Embryonic facial prominence (tissue), 1 donor: Measurements from ENCODE around the gene CACNA1E.
"Not testable (repeated sequence)": the region's sequence is repeated elsewhere in the genome, so short reads cannot be mapped to it uniquely, and the experiment has no call there.

Source experiments
- DNase-seq: peaks from one replicate; pipeline ENCODE4 v3.0.0-alpha.2; 2016; ENCODE audit errors: extremely low spot score

CACNA1E gene

DNA sequence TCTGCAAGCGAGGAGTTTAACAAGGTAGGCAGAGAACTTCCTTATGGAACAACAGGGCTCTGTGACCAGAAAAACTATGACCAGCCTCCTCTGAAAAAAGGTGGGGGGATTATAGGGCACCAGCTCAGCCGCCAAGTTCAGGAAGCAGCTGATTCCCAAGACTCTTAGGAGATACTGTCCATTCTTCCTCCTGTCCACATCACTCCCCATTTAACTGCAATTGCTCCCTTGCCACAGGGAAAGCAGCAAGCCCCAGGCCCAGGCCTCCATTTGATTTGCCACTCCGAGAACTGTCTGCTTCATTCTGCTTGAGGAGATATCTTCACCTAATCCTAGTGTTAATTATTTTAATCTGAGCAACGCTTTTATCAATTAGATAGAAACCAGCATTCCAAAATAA lies 323.9 kb downstream of the CACNA1E start:
- DNase-seq, result no peak

DNA sequence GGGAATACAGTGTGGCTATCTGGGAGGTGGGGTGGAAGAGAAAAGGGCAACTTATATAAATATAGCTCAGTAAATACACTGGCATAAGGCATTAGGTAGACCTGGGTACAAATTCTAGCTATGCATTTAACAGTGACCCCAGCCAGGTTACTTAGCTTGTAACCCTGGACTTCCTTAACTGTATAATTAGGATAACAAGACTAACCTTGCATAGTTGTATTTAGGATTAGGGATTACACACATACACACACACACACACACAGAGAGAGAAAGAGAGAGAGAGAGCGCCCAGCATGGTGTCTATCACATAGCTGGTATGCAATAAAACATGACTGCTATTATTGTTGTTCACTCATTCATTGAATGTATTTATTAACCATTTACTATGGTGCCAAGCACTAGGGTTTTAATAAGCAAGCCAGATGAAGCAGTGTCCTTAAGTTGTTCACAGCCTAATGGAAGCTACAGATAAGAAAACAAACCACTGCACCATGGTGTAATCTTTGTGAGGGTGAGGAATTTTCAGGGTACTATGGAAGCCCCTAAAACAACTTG lies 326.8 kb downstream of the CACNA1E start:
- DNase-seq, result no peak

DNA sequence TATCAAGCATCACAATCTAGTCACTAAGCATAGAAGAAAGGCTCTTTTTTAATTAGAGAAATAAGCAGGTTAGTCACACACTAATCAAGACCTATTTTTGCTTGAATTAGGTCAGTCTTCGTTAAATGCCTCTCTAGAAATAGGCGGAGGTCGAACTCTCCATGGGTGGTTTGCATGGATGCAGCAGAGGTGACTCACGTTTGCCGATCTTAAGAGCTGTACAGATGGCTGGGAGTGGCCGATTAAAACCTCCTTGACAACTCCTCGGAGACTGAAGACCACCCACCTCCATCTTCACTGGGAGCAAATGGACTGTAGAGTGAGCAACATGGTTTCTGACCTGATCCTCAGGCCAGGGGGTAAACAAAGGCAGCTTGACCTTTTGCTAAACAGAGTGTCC lies 328.9 kb downstream of the CACNA1E start:
- no peak for DNase-seq

DNA sequence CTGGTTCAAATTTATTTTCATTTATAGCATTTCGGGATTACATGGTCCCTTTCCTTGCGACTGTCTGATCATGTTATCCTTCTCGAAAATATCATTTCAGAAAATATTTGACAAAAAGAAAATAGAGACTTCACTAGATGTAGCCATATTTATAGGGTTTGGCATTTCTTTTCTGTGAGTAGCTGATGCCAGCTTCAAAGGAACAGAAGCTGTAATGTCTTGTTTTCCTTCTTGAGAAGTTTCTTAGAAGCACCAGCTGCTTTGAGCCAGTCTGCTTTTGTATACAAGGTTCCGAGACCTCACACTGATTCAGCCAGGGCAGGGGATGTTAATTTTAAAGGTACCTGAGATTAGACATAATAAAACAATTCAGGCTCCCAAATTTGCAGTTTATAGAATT lies 329.9 kb downstream of the CACNA1E start:
- DNase-seq, result no peak

DNA sequence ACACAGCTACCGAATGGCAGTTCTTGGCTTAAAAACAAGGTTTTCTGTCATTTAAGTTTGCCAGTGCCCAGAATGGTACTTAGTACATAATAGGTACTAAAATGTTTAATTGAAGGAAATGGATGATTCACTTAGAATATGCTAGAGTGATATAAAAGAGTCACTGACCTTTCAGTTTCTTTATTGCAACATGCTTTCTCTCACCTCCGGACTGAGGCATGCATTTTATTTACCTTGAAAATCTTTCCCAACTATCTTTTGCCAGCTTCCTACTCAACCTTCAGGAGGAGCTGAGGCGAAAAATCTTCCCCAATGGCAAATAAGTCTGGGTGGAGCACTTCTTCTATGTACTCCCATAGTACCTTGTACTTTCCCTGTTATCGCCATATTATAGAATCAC lies 333.3 kb downstream of the CACNA1E start:
- DNase-seq, result no peak

DNA sequence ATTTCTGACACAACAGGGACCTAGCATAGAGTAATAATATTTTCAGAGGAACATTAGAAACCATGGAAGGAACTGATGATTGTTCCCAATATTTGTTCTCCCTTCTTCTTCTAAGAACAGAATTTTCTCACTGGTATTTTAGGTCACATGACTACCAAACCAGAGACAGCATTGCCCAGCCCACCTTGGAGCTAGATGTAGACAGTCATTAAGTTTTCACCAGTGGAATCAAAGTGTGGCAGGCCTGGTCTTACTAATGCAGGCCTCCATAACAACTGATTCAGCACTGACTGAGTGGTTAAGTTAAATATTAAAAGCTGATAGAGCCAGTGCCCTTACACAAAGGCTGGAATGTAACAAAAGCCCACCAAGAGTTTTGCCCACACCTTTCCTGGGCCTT lies 333.8 kb downstream of the CACNA1E start:
- no peak for DNase-seq

DNA sequence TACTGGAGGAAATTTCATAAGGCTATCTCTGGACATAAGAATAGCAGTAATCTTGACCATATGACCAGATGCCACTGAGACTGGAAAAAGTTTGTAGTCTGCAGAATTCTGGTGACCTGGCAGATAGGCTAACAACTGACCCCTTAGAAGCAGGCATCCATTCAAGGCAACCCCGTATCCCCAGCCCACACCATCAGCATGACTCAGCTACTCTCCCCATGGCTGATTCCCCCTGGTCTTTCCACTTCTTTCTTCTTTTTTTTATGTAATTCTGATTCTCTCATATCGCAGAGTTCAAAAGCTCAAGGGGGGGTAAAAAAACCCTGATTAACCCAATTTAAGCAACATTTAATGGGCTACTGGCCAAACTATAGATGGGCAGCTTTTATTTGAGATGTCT lies 335.1 kb downstream of the CACNA1E start:
- no peak for DNase-seq

DNA sequence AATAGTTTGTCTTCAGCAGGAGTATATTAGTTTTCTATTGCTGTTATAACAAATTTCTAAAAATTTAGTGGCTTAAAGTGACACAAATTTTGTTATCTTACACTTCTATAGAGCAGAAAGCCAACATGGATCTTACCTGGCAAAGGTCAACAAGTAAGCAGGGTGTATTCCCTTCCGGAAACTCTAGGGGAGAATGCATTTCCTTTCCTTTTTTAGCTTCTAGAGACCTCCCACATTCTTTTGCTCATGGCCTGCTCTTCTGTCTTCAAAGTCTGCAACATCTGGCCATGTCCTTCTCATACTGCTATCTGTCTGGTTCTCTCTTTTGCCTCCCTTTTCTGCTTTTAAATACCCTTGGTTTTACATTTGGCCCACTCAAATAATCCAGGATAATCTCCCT lies 335.6 kb downstream of the CACNA1E start:
- no peak for DNase-seq

DNA sequence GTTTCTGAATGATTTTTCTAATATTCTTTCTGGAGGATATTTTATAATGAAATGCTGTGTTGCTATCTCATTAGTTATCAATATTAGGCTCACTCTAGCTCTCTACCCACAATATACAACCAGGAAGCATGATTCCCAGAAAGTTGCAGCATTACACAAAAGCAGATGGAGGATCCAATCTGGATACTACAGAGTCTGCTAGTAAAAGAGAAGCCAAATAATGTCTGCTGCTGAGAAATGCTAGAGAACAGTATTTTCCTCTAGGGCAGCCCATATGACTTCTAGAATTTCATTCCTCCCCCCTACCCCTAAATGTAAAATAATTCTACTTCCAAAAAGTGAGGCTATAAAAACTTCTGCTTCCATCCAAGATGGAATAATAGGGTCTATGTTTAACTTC lies 338.4 kb downstream of the CACNA1E start:
- DNase-seq, result no peak

DNA sequence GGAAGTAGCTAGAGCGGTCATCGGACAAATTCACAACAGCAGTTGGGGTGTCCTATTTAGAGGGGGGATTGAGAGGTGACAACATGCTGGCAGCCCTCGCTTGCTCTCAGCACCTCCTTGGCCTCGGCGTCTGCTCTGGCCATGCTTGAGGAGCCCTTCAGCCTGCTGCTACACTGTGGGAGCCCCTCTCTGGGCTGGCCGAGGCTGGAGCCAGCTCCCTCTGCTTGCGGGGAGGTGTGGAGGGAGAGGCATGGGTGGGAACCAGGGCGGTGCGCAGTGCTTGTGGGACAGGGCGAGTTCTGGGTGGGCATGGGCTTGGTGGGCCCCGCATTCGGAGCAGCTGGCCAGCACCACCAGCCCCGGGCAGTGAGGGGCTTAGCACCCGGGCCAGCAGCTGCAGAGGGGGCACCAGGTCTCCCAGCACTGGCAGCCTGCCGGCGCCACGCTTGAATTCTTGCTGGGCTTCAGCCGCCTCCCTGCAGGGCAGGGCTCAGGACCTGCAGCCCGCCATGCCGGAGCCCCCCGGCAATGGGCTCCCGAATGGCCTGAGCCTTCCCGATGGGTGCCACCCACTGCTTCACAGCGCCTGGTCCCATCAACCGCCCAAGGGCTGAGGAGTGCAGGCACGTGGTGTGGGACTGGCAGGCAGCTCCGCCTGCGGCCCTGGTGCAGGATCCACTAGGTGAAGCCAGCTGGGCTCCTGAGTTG lies 349.0 kb downstream of the CACNA1E start:
- not testable (repeated sequence) for DNase-seq

DNA sequence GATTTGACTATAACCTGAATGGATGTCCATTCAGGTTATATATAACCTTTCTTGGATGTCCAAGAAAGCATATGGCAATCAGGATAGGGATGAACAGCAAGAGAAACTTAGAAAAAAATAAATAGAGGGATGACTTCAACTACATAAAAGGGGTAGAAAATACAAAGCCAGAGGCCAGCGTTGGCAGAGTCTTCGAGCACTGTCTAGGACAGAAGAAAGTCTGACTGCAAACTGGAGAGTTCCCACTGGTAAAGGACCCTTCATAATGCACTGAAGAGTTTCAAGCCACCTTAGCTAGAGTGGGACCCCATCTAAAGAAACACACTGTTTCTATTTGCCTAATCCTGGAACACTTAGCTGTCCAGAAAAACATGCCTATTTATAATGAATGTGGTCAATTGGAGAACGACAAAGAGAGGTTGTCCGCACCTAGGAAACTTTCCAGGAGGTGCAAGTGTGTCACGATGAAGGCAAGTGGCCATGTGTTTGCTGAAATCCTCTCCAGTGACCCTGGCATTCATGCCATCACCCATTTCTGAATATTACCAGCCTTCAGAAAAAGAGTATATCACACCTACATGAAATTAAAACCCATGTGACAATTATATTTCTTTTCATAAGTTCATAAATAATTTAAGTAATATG lies 362.8 kb downstream of the CACNA1E start:
- DNase-seq, result no peak

DNA sequence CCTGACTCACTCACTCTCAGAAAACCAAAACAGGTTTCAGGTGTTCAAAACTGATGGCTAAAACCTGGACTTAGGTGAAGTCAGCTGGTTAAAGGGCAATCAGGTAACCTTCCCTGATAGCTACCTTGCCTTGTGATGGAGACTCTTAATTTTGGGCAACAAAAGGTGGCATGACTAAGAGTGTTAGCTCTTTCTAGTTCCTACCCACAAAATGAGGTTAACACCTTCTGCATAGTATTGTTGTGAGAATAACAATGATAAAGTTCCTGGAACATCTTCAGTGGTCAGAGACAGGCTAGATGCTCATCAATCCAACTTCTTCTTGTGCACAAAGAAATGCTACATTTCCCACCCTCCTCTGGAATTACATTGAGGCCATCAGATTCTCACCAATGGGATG lies 363.4 kb downstream of the CACNA1E start:
- no peak for DNase-seq

DNA sequence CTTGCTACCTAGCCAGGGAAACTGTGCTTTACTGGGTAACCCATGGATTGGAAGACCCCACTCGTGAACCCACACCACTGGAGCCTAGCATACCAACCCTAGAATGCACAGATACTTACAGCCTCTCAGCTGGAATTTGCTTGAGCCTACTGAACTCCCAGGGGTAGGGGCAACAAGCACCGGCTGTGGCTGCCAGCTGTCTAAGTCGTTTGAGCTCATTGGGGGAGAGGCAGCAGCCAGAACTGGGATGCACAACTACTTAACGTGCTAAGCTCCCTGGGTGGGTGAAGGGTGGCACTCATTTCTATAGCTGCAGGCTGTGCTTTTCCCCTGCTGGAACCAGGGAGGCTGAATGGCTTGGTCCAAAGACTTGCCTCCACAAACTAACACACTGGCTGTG lies 365.8 kb downstream of the CACNA1E start:
- DNase-seq, result no peak

DNA sequence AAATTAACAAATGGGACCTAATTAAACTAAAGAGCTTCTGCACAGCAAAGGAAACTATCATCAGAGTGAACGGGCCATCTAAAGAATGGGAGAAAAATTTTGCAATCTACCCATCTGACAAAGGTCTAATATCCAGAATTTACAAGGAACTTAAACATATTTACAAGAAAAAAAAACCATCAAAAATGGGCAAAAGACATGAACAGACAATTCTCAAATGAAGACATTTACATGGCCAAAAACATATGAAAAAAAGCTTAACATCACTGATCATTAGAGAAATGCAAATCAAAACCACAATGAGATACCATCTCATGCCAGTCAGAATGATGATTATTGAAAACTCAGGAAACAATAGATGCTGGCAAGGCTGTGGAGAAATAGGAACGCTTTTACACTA lies 370.9 kb downstream of the CACNA1E start:
- DNase-seq, result not testable (repeated sequence)

DNA sequence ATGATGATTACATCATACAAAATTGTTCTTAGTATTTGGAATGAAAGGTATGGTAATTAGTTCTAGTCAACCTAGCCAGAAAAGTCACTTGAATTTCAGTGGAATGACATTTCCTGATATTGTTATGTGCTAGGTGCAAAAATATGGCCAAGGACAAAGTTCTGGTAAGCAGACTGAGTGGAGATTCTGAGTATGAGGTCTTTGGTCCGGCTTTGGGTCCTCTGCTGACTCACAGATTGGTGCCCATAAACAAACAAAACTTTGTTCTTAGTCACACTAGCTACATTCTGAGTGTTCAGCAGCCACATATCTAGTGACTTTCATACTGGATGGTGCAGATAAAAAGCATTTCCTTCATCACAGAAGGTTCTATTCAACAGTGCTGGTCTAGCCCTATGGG lies 372.1 kb downstream of the CACNA1E start:
- DNase-seq, result no peak
